ENCODE results near the gene GPR183.

Gene GPR183, protein sequence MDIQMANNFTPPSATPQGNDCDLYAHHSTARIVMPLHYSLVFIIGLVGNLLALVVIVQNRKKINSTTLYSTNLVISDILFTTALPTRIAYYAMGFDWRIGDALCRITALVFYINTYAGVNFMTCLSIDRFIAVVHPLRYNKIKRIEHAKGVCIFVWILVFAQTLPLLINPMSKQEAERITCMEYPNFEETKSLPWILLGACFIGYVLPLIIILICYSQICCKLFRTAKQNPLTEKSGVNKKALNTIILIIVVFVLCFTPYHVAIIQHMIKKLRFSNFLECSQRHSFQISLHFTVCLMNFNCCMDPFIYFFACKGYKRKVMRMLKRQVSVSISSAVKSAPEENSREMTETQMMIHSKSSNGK

DNA sequence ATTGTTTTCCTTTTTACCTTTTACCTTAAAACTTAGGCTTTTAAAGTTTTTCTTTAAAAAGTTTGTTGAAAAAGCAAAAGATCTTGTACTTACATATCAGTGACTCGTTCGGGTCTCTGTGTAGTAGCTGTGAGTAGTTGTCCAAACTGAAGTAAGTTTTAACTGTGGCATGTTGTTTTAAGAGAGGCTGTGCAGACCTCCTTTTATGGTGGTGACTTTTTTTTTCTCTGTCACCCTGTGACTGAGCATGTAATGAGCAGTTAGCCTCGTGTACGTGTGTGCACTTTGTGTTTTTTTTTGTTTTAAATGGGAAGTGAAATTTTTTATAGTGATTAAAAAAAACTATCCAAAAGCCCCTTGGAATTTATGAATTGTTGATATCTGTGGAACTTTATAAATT is at the start of gene GPR183:
TSS of gene GPR183 (minus strand) at position 153 of the 400 bp plus-strand sequence. CDS start 11,254 bp downstream, outside the sequence.
- peak; percentile 80 for DNase-seq

DNA sequence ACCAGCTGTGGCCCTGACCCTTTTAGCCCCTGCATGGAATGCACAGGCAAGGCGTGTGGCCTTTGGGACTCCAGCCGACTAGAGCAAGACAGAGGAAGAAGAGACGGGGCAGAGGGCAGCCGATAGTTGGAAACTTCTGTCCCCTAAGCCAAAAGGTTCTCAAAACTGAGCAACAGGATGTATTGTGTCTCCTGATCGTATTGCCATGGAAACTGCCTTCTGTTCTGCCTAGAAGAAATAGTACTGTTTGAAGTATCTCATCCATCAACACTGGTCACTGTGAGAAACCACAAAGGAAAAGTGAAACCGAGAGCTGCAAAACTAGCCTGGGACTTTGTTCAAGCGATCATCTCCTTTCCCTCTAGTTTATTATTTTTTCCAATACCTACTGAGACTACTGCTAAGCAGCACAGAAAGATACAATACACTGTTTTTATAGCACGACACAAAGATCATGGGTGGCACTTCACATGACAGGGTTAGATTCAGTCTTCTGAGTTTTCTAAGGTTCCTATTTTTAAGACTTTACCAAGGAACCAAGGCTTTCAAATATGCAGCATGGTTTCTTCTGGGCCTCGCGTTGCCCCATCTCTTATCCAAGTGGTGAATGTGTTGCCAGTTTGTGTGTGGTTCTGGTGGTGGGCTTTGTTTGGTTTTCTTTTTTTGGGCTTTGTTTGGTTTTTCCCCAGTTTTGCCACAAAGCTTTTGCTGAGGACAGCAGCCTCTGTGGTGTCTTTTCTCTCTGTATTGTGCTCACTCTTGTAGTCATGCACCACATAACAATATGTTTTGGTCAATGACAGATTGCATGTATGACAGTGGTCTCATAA is 49.3 kb upstream of the GPR183 start:
- peak; percentile 89 for DNase-seq

DNA sequence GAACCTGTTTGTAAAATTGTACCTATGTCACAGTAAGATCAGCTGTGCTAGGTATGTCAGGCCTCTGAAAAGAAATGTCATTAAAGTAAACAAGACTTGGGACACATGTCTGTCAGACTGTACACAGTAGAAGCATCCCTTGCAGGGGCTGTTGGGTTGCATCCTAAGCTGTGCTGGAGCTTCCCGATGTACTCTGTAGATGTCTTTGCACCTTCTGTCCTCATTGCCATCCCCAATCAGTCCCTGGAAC is 48.7 kb upstream of the GPR183 start:
- DNase-seq, result no peak

DNA sequence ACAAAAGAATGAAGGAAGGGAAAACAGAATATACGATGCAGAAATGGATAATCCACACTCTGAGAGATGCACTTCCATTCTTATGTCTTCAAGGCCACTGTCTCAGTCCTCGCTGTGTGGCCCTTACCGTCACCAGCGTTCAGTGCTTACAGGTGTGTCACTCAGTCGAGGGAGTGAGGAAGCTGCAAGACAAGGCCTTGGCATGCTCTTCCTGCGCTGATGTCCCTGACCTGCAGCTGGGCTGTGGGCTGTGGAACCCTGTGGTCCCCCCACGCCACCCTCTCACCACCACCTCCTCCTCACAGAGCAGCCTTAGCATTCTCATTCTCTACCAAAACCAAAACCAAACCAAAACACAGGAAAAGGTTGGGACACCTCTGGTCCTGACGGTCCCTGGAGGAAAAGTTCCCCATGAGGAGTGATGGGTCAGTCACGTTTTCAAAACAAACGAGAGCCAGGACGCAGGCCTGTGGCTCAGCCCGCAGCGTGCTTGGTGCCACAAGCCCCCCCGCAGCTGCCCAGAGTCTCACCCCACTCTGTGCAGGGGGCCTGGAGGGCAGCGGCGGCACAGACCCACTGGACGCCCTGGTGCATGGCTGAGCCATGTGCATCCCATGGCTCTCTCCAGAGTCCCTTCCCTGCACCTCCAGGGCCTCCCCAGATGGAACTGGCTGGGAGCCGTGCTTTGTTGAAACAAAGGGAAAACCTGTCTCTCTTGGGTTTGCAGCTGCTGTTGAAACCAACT is 48.2 kb upstream of the GPR183 start:
- peak; percentile 20 for DNase-seq

DNA sequence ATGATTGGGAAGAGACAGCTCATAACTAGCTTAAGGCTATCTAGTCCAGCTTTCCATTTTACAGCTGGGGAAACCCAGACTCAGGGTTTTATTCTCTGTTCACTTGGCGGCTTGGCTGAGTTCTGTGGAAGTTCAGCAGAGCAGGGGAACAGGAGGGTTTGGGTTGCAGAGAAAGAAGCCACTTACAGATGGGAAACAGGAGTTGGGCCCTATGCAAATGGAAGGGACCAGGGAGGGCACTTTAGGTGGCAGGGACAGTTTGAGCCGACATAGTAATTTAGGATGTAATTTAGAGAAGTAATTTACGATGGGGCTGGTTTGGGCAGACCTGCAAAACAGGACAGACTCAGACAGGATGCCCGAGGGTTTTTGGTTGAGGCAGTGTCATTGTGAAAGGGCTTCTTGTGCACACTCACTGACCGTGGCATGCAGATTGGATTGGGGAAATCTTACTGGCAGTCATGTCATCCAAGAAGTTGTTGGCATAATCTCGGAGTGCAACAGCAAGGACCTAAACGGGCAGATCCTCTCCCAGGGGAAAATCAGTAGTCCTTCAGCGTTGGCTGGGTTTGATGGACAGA is 47.3 kb upstream of the GPR183 start:
- DNase-seq, result peak; percentile 73

DNA sequence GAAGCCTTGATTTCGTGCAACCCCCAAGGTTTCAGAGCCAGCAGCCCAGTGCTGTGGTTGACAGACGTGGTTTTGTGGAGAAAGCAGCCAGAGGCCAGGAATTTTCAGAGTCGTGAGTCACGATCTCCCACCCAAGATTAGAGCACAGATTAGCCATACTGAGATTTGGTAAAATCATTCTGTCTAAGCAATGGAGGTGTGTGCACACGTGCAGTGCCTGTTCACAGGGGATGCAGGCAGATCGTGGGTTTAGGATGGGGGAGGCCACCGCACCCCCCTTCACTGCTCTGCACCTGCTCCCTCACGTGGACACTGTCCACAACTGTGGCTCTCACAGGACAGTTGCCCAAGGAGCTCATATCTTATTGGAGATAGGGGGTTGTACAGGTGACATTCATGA is 46.6 kb upstream of the GPR183 start:
- peak; percentile 60 for DNase-seq

DNA sequence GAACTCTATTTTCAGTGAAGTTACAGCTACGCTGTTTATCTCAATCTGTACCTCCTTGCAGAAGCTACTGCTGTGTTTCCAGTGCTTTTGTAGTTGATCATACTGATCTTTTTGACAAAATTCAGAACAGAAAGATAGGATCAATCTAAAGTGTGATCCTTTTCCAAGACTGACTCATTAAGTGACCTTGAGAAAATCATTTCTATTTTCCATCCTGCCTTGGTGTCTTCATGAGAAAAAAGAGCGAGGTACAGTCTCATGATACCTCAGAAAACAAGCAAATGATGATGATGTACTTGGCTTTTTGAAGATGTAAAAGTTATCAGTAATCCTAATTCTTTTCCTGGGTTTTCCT is 46.0 kb upstream of the GPR183 start:
- DNase-seq, result peak; percentile 61

DNA sequence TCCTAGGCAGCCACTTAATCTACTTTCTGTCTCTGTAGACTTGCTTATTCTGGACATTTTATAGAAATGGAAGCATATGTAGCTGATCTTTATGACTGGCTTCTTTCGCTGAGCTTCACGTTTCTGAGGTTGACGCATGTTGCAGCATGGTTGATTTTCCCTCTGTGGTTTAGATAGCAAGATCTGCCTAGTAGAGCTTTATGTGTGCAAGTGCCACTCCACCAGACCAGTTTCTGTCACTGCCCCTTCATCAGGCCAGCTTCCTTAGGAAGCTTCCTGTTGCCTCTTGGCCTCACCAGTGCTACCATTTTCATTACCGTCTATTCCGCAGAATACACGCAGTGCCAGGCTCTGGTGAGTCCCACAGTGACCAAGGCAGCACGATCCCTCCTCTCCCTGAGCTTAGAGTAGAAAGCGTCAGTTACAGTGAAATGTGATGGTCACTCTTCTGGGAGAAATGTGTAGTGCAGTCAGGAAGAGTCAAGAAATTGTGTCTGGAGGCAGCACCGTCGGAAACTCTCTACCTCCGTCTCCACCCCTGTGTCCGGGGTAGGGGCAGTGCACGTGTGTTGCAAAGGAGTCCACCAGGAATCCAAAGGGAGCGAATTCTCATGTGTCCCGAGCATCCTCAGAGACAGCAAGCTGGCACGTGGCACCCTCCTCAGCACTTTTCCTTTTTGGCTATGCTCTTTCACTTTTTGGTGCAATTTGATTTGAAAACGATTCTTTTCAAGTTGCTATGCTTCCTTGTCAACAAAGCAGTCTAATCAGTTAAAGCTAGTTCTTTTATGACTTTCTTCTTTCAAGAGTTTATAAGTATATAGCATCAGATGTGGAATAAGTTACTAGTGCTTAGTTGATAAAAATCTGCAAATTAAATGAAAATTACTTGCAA is 45.4 kb upstream of the GPR183 start:
- DNase-seq, result peak; percentile 83

DNA sequence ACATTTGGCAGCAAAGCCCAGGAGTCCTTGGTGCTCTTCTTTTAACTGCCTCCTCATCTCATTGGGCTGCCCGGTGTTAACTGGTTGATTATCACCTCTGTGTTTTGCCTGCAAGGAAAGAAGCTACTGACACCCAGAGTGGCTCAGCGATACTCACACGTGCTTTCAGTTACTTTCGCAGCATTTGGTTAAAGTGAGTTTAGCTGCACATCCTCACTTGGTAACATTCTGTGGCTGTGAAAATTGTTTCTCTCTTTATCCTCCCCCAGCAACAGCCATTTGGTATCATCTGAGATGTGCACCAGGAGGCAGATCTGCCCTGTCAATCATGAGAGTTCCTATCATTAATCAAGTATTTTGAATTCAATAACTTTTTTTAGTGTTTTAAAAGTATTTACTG is 44.6 kb upstream of the GPR183 start:
- DNase-seq, result peak; percentile 74

DNA sequence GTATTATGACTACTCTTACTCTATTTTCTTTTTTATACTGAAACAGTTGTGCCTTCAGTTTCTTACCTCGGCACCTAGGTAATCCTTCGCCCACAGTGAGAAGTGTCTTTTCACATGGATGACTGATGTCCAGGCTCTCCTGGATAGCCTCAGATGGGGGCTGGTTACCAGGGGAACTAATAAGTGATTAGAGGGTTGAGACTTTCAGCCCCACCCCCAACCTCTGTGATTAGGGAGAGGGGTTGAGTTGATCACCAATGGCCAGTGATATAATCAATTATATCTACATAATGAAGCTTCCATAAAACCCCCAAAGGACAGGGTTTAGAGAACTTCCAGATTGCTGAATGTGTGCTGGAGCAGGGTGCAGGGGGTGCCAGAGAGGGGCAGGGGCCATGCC is 43.0 kb upstream of the GPR183 start:
- no peak for DNase-seq

DNA sequence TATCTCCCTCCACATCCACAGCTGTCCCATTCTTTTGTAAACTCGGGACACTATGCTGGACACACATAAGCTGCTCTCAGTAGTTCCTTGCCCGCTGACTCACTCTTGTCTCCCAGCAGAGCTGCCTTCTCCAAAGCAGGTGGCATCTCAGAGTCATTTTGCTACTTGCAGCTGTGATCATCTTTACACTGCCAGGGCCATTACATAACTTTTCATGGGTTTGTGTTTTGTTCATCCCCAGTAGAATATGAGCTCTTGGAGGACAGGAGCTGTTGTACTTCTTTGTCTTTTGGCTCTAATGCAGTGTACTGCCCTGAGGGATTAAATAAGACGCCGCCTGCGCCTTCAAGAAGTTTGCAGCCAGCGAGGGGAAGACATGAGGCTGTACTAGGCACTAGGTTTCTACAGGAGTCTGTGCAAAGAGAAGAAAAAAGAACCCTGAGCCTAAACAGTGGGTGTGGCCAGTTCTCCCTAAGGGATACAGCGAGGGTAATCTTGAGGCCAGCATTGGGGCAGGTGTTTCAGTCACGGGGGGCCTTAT is 40.8 kb upstream of the GPR183 start:
- peak; percentile 81 for DNase-seq

DNA sequence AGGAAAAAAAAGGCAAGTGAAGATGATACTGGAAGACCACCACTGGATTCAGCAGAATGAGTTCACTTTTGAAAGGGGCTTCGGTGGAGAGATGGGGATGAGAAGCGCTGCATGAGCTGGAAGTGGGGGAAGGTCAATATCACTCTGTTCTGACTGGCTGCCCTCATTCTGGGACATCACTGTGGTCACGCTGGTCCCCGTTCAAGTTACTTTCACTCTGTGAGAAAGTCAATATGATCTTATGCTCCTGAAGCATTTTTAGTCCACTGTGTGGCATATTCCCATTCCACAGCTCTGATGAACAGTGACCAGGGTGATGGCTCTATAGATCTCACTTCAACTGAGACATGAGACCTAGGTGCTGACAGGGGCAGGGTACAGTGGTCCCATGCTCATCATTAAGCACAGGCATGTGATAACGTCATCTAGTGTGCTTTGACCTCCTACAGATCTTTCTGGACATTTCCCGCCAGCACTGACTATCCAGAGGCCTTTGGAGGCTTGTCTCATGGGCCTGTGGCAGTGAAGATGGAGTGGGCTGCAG is 40.2 kb upstream of the GPR183 start:
- DNase-seq, result no peak

DNA sequence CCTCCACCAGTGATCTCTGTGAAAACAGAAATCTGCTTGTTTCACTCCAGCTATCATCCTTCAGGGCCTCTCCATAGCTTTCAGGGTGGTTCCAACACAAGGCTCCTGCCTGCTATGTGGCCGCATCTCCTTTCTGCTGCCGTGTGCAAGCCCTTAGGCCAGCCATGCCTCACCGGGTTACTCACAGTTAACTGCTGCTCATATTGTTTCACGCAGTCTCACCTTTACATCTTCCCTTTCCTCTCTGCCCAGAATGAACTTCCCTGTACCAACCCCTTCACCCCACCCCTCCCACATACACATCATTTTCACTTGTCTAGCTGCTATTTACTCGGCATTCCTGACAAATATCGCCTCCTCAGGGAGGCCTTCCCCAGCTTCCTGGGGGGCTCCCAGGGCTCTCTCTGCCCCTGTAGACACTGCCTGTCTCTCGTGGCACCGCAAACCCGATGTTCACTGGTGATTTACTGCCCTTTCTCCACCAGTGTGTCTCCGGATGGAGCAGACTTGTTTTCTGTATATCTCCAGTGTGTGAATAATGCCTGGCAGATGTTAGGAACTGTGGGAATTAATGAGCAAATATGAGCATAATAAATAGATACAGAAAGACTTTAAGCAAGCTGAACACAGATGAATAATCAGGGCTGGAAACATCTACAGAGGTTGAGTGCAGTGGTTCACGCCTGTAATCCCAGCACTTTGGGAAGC is 39.3 kb upstream of the GPR183 start:
- no peak for DNase-seq

DNA sequence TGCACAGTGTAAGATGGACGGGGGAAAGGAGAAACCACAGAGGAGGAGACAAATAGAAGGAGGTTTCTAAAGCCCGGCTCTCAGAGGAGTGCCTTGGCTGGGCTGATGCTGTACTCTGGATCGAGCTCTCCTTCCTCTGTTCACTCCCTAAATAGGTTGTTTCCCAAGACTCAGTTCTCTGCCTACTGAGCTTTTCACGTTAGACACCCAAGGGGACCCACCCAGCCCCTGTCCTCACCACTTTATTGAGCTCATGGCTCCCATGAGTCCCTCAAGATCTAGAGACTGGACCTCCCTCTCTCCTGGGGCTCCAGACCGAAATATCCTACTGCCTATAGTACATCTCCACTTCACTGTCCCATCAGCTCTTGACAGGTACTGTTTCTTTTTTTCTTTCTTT is 38.1 kb upstream of the GPR183 start:
- no peak for DNase-seq

DNA sequence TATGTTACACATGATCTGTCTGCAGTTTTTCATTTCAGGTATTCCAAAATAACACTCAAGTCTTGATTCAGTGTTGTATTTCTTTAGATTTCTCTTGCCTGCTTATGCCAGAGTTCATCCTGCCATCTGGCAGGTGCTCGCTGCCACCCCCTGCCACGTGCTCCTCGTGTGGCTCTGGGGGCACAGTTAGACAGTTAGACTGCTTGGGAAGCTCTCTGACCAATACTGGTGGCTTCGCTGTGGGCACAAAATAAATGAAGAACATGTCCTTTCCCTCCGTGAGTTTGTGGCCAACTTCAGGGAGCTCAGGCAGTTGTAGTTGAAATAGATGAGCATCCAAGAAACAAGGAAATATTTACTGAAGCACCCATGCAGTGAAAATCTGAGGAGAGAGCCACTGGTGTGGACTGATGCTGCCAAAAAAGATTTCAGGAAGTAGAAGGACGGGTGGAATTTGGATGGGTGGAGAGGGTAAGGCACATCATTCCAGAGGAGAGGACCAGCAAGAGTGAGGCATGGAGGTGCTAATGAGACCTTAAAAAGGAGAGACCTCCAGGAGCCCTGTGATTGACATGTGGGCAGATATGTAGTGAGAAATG is 37.5 kb upstream of the GPR183 start:
- DNase-seq, result no peak

DNA sequence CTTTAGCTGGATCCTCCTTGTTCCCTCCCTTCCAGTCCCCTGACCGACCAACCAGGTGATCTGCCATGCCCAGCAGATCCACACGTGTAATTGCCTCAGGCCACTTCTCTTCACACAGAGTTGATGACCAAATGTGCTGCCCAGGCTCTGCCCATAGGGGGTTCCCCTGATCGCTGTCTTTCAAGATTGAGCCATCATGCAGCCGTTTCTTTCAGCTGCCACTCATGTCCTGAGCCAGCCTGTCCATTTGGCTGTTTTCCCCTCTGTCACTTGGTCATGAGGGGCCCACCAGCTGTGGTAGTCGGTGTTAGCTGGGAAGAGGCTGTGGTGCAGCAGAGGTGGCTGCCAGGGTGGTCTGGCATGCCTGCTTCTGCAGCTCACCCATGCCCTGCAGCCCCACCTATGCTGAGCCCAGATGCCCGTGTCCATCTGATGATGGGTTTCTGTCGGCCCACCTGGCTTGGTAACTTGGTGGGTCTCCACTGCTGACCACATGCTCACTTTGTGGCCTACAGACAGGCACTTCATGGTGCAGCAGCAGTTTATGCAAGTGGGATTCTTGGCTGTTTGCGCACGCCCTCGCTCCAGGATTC is 35.6 kb upstream of the GPR183 start:
- no peak for DNase-seq

DNA sequence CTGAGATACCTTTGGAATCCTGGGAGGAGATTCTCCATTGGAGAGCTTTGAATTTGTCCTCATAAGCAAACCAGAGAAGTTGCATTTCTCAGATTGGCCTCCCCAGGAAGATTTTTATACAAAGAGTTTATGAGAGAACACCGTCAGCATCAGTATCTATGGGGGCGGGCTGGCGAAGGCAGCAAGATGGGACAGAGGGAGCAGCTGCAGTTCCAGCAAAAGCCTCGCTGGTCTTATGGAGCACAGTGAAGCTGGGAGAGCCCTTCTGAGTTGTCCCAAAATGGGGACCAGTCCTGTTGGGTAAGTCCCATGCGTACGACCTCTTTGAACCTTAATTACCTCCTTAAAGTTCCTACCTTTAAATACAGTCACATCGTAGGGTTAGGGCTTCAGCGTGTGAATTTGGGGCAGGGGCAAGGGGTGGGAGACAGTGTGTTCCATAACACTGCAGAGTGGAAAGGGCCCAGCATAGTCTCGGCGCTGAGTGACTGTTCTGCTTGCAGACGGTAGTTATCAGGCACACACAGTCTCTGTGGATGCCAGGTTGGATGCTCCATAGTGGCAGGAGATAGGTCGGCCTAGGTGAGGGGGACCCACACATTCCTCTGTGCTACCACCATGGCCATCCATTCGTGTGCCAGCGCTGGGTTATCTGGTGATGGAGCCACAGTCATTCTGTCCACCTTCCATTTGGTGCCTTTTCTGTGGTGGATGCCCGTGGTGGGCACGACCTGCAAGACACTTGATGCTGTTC is 34.9 kb upstream of the GPR183 start:
- DNase-seq, result no peak

DNA sequence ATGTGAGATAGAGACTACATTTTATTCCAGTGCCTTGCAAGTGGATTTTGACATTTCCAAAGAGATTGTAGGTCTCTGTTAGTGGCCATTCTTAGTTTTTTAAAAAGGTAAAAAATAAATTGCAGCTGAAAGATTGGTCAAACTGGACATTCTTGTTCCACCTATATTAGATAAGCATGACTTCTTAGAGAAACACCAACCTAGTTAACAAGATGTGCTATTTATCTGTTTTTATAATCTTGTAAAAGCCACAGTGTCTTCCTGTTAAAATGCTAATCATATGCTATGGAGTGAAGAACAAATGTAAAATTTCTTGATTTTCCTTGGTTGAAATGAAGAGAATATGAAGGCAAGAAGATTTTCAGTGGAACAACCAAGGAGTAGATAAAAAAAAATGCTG is 33.4 kb upstream of the GPR183 start:
- no peak for DNase-seq

DNA sequence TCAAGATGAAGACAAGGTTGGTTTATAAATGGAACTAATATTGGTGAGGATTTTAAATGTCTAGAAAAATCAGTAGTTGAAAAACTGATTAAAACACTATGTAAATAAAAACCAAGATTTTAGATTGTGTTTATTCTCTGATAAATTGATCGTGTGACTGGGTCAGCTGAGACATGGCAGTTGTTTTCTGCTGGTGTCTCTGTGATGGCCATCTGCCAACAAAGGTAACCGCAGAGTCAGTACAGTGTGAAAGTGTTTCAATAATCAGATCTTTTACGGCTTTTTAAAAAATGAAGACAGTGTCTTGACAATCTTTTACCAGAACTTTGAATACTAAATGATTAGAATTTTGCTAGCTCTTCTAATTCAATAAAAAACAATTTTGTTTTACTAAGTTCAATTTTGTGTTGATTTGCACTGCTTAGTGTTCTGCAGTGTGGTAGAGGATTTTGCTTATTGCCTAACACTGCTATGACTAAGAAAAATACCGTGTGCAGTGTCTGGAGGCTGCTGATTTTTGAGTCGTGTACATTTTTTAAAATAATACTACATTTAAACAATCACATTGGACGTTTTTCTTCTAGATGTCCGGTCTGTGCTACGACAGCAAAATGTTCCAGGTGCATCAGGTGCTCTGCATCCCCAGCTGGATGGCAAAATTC is 32.7 kb upstream of the GPR183 start:
- peak; percentile 35 for DNase-seq

All from activated CD4-positive, alpha-beta T cell treated with anti-CD3 and anti-CD28 coated beads, Interleukin-2, amount 50 U/mL, for 16 hours (primary cell).